GM18499 (cell line): Measurements from ENCODE around the gene SLC7A4.
"Not testable (repeated sequence)": the region's sequence is repeated elsewhere in the genome, so short reads cannot be mapped to it uniquely, and the experiment has no call there.

Experiments used
- ATAC-seq: cut with Tn5 transposase; IDR thresholded peaks from one replicate; pipeline ENCODE4 v1.9.1; 2021; ENCODE audit warnings: moderate number of reproducible peaks; ENCODE audit not compliant: insufficient read depth, unreplicated experiment

SLC7A4 gene

GRCh38 chr22:21067075-21067900 lies 34.9 kb upstream of the SLC7A4 start:
- no peak for ATAC-seq

GRCh38 chr22:21064917-21065864 lies 32.8 kb upstream of the SLC7A4 start:
- no peak for ATAC-seq

GRCh38 chr22:21064425-21064824 lies 32.1 kb upstream of the SLC7A4 start:
- not testable (repeated sequence) for ATAC-seq

GRCh38 chr22:21061660-21062321 lies 29.4 kb upstream of the SLC7A4 start:
- not testable (repeated sequence) for ATAC-seq

GRCh38 chr22:21060363-21060762 lies 28.0 kb upstream of the SLC7A4 start:
- ATAC-seq = not testable (repeated sequence)

GRCh38 chr22:21055880-21056319 lies 23.5 kb upstream of the SLC7A4 start:
- no peak for ATAC-seq

- no peak for ATAC-seq
These were observed 23.1 kb upstream of the SLC7A4 start for GRCh38 chr22:21055564-21055834.

- no peak for ATAC-seq
These were observed 22.6 kb upstream of the SLC7A4 start for GRCh38 chr22:21054714-21055563.

- ATAC-seq = no peak
These were observed 21.8 kb upstream of the SLC7A4 start for GRCh38 chr22:21054046-21054713.

GRCh38 chr22:21052715-21053459 lies 20.5 kb upstream of the SLC7A4 start:
- ATAC-seq = no peak

GRCh38 chr22:21051831-21052400 lies 19.6 kb upstream of the SLC7A4 start:
- ATAC-seq = no peak

GRCh38 chr22:21051145-21051830 lies 18.9 kb upstream of the SLC7A4 start:
- ATAC-seq = no peak

GRCh38 chr22:21048965-21049364 lies 16.6 kb upstream of the SLC7A4 start:
- ATAC-seq = not testable (repeated sequence)

GRCh38 chr22:21048448-21048847 lies 16.1 kb upstream of the SLC7A4 start:
- ATAC-seq = not testable (repeated sequence)

- no peak for ATAC-seq
These were observed 15.4 kb upstream of the SLC7A4 start for GRCh38 chr22:21047730-21048129.

- no peak for ATAC-seq
These were observed 14.8 kb upstream of the SLC7A4 start for GRCh38 chr22:21047035-21047661.

GRCh38 chr22:21045585-21046294 lies 13.4 kb upstream of the SLC7A4 start, which contains the start of gene LRRC74B:
LRRC74B (plus strand) TSS chr22:21045946; CDS start chr22:21045987, 41 bp downstream.
- no peak for ATAC-seq
